T1000 (cell line): ENCODE results near the gene MAP3K9.
"Not testable (repeated sequence)": the region's sequence is repeated elsewhere in the genome, so short reads cannot be mapped to it uniquely, and the experiment has no call there.

Experiments
- DNase-seq: peaks from one replicate; lab custom pipeline; 2025; ENCODE audit warnings: mixed read lengths; lab: John Stamatoyannopoulos, UW

MAP3K9 gene

GRCh38 chr14:70724944-70725343 lies 84.4 kb downstream of the MAP3K9 start:
- DNase-seq, result no peak

- no peak for DNase-seq
Measured at GRCh38 chr14:70724110-70724509, 85.2 kb downstream of the MAP3K9 start.

DNA sequence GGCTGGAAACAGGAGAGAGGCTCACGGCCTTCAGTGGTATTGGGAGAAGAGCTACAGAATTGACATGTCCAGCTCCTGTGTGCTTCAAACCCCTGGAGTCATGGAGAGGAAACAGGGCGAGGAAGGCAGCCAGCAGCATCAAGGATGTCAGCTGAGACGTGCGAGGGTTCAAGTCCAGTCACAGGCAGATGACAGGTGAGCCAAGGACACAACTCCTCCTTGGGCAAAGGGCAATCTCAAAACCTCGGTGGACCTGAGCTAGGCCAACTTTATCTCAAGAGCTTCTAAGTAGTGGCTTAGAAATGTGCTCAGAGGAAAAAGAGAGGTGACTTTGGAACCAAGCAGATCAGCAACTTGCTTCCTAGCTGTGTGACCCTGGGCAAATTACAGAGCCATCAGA lies 86.0 kb downstream of the MAP3K9 start:
- DNase-seq, result no peak

DNA sequence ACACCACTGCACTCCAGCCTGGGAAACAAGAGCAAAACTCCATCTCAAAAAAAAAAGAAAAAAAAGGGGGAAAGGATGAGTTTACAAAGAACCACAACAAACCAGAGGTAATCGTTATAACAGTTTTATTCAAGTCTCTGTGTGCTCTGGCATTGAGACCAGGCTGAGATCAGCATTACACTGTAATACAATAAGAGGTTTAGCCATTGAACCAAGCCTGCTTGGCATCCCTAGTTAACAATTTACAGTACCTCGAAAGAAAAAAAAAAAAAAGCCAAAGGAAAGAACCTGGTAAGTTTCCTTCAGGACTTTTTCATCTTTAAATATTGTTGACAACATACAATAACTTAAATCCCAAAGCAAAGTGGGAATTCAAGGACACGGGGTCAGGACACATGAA lies 86.9 kb downstream of the MAP3K9 start:
- DNase-seq, result no peak

DNA sequence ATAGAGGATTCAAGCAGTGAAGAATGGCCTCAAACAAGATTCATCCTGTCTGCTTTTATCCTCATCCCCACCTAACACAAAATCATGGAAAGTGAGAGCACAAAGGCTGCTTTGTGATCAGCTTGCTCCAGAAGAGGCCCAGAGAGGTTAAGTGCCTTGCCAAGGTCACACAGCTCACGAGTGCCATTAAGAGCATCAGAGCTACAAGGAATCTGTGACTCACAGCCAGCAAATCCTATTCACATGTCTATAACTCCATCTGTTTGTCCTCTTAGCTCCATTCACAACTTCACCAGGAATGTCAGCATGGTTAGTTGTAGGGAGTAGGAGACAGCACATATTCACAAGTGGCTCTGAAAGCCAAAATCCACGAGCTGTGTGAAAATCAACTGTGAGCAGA lies 87.8 kb downstream of the MAP3K9 start:
- no peak for DNase-seq

DNA sequence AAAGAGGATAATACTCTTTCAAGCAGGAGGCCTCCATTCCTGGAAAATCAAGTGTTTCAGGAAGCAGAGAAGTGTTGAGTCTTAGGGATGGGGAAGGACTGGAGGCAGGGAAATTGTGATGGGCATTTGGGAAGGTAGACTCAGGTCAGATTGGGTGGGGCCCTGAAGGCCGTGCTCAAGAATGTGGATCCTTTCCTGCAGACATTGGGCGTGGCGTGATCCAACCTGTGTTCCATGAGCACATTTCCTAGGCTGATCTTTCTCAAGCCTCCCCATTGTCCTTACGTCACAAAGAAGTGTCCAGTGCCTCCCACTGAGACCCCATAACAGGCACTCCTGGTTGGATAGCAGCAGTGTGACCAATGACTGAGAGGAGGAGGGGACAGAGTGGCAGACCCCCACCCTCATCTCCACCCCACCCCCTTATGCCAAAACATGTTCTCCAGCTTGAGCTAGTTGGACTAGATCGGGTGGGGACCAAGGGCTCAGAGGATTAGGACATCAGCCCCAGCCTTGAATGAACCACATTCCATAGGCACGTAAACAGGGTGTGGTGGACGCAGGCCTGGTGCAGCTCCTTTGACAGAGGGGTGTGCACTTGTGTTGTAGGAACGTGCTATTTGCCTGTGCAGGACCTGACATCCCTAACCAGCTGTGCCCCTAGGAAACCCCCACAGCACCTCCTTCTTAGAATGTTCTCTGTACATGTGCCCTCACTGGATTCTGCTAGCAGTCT lies 90.8 kb downstream of the MAP3K9 start:
- DNase-seq, result no peak

DNA sequence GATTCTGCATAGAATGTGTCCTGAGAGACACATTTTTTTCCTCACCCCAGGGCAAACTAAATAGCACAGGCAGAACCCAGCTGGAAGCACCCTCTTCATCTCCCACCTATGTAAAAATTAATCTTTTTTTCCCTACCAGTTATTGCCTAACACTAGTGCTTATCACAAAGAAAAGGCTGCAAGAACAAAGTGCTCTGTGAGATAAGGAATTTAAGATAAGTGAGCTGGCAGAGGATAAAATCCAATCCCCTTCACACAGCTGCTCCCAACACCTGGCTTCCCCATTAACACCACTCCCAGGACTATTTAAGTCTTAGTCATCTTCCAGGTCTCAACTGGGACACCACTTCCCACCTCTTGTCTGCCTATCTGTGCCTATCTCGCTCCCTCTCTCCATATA lies 92.4 kb downstream of the MAP3K9 start:
- DNase-seq, result no peak

- no peak for DNase-seq
Measured at GRCh38 chr14:70716483-70716882, 92.8 kb downstream of the MAP3K9 start.

GRCh38 chr14:70714055-70714550 lies 95.2 kb downstream of the MAP3K9 start:
- DNase-seq, result no peak

GRCh38 chr14:70713511-70713916 lies 95.8 kb downstream of the MAP3K9 start:
- no peak for DNase-seq

DNA sequence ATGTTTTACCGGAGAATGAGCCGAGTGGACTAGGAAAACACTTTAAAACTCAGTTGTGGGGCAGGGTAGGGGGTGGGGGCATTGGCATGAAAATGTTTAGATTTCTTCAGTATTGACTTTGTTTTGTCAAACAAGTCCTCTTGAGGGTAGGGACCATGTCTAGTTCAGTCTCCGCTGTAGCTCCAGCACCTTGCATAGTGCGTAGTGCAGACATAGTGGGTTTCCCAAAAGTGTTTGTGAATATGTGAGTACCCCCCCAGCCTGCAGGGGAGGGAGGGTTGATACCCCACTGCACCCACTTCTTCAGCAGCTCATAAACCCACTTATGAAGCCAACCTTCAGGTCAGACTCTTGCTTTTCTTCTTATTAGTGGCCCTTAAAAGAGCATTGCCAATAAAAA lies 96.2 kb downstream of the MAP3K9 start:
- DNase-seq, result no peak

DNA sequence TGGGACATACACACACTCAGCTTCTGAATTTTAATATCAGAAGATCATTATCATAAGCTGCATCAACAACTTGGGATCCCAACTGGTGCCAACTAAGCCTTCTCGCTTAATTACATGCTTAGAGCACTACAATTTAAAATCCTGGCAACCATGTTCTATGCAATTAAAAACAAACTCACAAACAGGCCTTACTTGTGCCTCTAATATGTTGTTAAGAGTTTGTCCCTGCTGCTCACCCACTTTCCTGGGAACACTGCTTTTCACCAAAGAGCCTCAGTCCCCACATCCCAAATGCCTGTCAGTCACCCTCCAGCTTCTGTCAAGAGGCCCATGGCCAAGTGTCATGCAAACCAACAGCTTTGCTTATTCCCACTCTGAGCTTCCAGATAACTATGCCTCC lies 97.9 kb downstream of the MAP3K9 start:
- no peak for DNase-seq

DNA sequence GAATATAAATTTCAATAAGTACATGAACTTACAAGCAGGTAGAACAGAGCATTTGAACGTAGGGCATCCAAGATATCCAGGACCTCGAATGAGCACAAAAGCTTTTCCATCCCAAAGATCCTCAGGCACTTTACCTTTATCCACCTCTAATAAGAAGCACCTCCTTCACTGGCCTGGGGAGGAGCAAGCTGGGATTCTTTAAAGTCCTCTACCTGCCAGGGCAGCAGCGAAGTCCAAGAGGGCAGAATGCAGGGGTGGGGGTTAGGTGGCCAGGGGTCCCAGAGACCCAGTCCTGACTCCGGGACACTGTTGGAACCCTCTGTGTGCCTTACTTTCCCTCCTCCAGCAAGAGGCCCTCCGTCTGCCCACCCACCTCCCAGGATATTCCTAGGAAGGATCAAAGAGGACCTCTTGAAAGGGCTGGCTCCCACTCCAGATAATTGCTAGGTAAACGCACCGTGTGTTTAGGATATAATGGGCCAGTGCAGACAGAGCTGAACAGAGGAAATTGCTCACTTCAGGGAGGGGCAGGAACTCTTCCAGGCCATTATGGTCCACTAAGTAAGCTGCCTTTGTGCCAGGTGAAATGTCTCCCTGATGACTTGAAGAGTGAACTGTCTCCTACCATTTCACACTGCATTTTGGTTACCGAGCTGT lies 99.5 kb downstream of the MAP3K9 start:
- no peak for DNase-seq

- DNase-seq, result no peak
Measured at GRCh38 chr14:70708717-70709570, 100.4 kb downstream of the MAP3K9 start.

GRCh38 chr14:70707138-70708038 lies 101.9 kb downstream of the MAP3K9 start:
- DNase-seq, result peak; percentile 21

GRCh38 chr14:70706177-70706576 lies 103.1 kb downstream of the MAP3K9 start:
- no peak for DNase-seq

DNA sequence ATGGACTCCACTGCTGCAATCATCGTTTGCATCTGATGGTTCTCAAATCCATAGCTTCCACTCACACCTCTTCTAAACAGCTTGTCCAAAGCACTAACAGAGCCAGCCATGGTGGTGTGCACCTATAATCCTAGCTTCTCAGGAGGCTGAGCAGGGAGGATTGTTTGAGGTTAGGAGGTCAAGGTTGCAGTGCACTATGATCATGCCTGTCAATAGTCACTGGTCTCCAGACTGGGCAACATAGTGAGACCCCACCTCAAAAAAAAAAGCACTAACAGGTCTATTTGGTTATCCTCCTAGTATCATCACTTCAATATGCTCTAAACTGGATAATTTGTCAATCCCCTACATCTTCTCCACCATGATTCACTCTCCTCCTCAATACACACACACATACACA lies 104.4 kb downstream of the MAP3K9 start:
- DNase-seq, result no peak

- DNase-seq, result not testable (repeated sequence)
Measured at GRCh38 chr14:70703621-70704168, 105.6 kb downstream of the MAP3K9 start.

DNA sequence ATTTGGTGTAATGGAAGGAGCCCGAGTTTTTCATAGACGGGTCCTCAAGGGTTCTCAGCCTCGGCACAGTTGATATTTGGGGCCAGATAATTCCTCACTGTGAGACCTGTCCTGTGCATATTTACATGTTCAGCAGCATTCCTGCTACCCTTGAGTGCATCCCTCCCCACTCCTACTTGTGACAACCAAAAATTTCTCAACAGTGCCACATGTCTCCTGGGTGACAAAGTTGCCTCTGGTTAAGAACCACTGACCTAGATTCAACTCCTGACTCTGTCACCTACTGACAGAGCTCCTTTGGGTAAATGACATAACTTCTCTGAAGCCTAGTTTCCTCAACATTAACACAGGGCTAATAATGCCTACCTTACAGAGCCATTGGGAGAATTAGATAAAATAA lies 107.2 kb downstream of the MAP3K9 start:
- no peak for DNase-seq

DNA sequence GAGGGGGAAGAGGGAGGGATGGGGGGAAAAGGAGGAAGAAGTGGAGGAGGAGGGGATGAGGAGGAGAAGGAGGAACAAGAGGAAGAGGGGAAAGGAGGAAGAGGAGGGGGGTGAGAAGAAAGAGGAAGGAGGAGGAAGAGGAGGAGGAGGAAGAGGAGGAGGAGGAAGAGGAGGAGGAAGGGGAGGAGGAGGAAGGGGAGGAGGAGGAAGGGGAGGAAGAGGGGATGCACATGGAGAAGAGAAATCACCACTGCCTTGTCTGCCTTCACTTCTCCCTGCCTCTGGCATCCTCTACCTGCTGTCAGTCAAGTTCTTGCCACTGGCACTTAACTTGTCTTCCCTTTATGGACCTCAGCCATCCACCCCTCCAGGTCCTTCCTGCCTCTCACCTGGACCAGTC lies 107.7 kb downstream of the MAP3K9 start:
- no peak for DNase-seq

- DNase-seq, result no peak
Measured at GRCh38 chr14:70700955-70701585, 108.2 kb downstream of the MAP3K9 start.
